GM12878 (cell line): ENCODE results near the gene ABCG1. TPM values are rescaled to one million over a fixed set of nuclear protein-coding genes. Genes with fewer than 3 reads are reported as not detected.

Source experiments
- ATAC-seq: fragments of 200-7000 bp; cut with Tn5 transposase; 3 replicates; pipeline ENCODE4 v1.9.1; 2020; ENCODE audit warnings: mild to moderate bottlenecking, moderate library complexity
- BruUV-seq: library from RNA; stranded (reverse); fragments of 400-500 nt; replicated peaks from 2 replicates; lab custom pipeline; 2021; lab: Mats Ljungman, UMichigan
- CTCF ChIA-PET: fragments of 300-600 bp; sonication (Branson Sonifier 250); formaldehyde crosslinking; extraction: SDS; loops from one replicate; lab custom pipeline; 2021; ENCODE audit warnings: inconsistent platforms; lab: Yijun Ruan, JAX
- POLR2A ChIA-PET: fragments of 350-600 bp; formaldehyde crosslinking; extraction: SDS; loops from one replicate; lab custom pipeline; 2021; ENCODE audit warnings: inconsistent platforms; lab: Charles Lee
- RAD21 ChIA-PET: fragments of 300-600 bp; sonication (Branson Sonifier 250); formaldehyde crosslinking; loops from one replicate; lab custom pipeline; 2023; ENCODE audit warnings: antibody characterized with exemption; ENCODE audit not compliant: unreplicated experiment; lab: Charles Lee
- SMC1A ChIA-PET: fragments of 300-600 bp; sonication (Branson Sonifier 250); formaldehyde crosslinking; loops from one replicate; lab custom pipeline; 2023; ENCODE audit not compliant: unreplicated experiment, uncharacterized antibody; lab: Charles Lee
- DNase-seq: peaks from one replicate; pipeline ENCODE4 v3.0.0-alpha.2; 2011; ENCODE audit warnings: low read depth, low spot score
- FAIRE-seq: peaks from 3 replicates; lab custom pipeline; 2011; peaks lifted over from hg19 to GRCh38; lab: Jason Lieb, UNC
- H2AFZ ChIP-seq: 2 replicates; pipeline ENCODE4 v1.6.0; 2011; ENCODE audit warnings: low read depth, low read length, control low read depth; ENCODE audit not compliant: control insufficient read depth
- H3K27ac ChIP-seq: 2 replicates; pipeline ENCODE4 v1.5.1; 2011; ENCODE audit warnings: control low read depth; ENCODE audit not compliant: control insufficient read depth, insufficient read depth
- H3K27me3 ChIP-seq, 2 experiments: replicated peaks in 1 of 2; 2 replicates each; pipeline versions ENCODE4 v1.6.0 to v1.6.1; 2011; ENCODE audit warnings: low read length in 1 of 2; ENCODE audit not compliant: control insufficient read depth in 2 of 2, insufficient read depth in 2 of 2
- H3K36me3 ChIP-seq, 2 experiments: 2 replicates each; pipeline ENCODE4 v1.5.1; 2011; ENCODE audit warnings: low read length in 1 of 2; ENCODE audit not compliant: control insufficient read depth in 2 of 2, insufficient read depth in 2 of 2
- H3K4me1 ChIP-seq: 2 replicates; pipeline ENCODE4 v1.6.1; 2011; ENCODE audit warnings: mild to moderate bottlenecking, low read length, moderate library complexity, mixed read lengths; ENCODE audit not compliant: control insufficient read depth, insufficient read depth
- H3K4me2 ChIP-seq: 2 replicates; pipeline ENCODE4 v1.6.0; 2011; ENCODE audit warnings: control low read depth; ENCODE audit not compliant: control insufficient read depth, insufficient read depth
- H3K4me3 ChIP-seq: fragments of 200-600 bp; sonication (generic); 2 replicates; pipeline ENCODE4 v1.5.1; 2016
- H3K79me2 ChIP-seq: 2 replicates; pipeline ENCODE4 v1.6.0; 2011; ENCODE audit warnings: low read length; ENCODE audit not compliant: control insufficient read depth, insufficient read depth
- H3K9ac ChIP-seq: 2 replicates; pipeline ENCODE4 v1.8.0; 2011; ENCODE audit warnings: low read length, control low read depth, mixed read lengths; ENCODE audit not compliant: control insufficient read depth, insufficient read depth
- H3K9me3 ChIP-seq: replicated peaks from 3 replicates; pipeline ENCODE4 v1.5.1; 2011; ENCODE audit warnings: mild to moderate bottlenecking, low read length; ENCODE audit not compliant: control insufficient read depth, insufficient read depth
- H4K20me1 ChIP-seq: 2 replicates; pipeline ENCODE4 v1.6.0; 2011; ENCODE audit not compliant: control insufficient read depth, insufficient read depth
- BCLAF1 ChIP-seq: fragments of 450-650 bp; IDR thresholded peaks from 2 replicates; pipeline ENCODE4 v1.6.1; 2017; ENCODE audit warnings: antibody characterized with exemption, mild to moderate bottlenecking, moderate library complexity
- NR2C1 ChIP-seq: fragments of 450-650 bp; IDR thresholded peaks from 2 replicates; pipeline ENCODE4 v1.6.1; 2017; ENCODE audit warnings: antibody characterized with exemption, mild to moderate bottlenecking, moderate library complexity
- RCOR1 ChIP-seq: conservative IDR thresholded peaks from 2 replicates; pipeline ENCODE4 v1.6.1; 2012; ENCODE audit warnings: low read depth, low read length, improper control_type of control experiment
- RELA ChIP-seq: fragments of 450-650 bp; IDR thresholded peaks from 2 replicates; pipeline ENCODE4 v1.8.0; 2014; ENCODE audit warnings: borderline replicate concordance; ENCODE audit not compliant: partially characterized antibody
- RFX5 ChIP-seq: IDR thresholded peaks from 2 replicates; pipeline ENCODE4 v1.6.1; 2011; ENCODE audit warnings: low read depth, low read length, improper control_type of control experiment
- SIN3A ChIP-seq: IDR thresholded peaks from 2 replicates; pipeline ENCODE4 v1.6.1; 2012; ENCODE audit warnings: low read depth, low read length, improper control_type of control experiment
- ZBTB33 ChIP-seq: fragments of 450-650 bp; IDR thresholded peaks from 2 replicates; pipeline ENCODE4 v1.6.1; 2017; ENCODE audit warnings: mild to moderate bottlenecking
- ZSCAN29 ChIP-seq: fragments of 450-650 bp; IDR thresholded peaks from 2 replicates; pipeline ENCODE4 v1.6.1; 2017; ENCODE audit warnings: mild to moderate bottlenecking, moderate library complexity
- WGBS: methylation state at CpG from one replicate; pipeline ENCODE4 v1.1.6; 2016; ENCODE audit warnings: low lambda C conversion rate; ENCODE audit not compliant: insufficient replicate concordance, insufficient coverage; ENCODE audit errors: missing lambda C conversion rate; 5-methylcytosine and 5-hydroxymethylcytosine counted together
- in situ Hi-C: fragments of 300-500 bp; cut with MboI; formaldehyde crosslinking; loops from 9 replicates; pipeline ENCODE4 v1.14.3; 2018; ENCODE audit warnings: mixed read lengths
- intact Hi-C: fragments of 100-400 bp; cut with micrococcal nuclease; formaldehyde crosslinking; loops from one replicate; pipeline ENCODE4 v1.14.2; 2022; ENCODE audit not compliant: unreplicated experiment
- polyA plus RNA-seq, 11 experiments: library from polyadenylated mRNA; depleted of rRNA in 4 of 11; unstranded in 6 of 11; stranded (reverse) in 5 of 11; fragments of >200 nt; fragmentation: Nextera tagmentation in 4 of 11; fragmentation: Illumina TruSeq in 1 of 11; extraction: Ambion mirVana in 4 of 11; extraction: Trizol in 1 of 11; gene quantifications; 1 replicate in 1 of 11; 2 replicates in 10 of 11; pipeline versions ENCODE4 v1.2.1 to v1.2.3, GENCODE V29; 2011 to 2016; ENCODE audit warnings: inconsistent platforms in 2 of 11, missing spikeins in 2 of 11, low read depth in 1 of 11
- total RNA-seq, 4 experiments: library from RNA; depleted of rRNA in 3 of 4; stranded (reverse); fragments of >200 nt in 3 of 4; fragmentation: Illumina TruSeq in 1 of 4; extraction: Trizol in 1 of 4; gene quantifications; 2 replicates each; pipeline versions ENCODE4 v1.2.1 to v1.2.3, GENCODE V29; 2013 to 2021

The ABCG1 gene
- total and polyA plus RNA-seq, 10 of the 15 experiments (the other 5 are each of a cell fraction or from before 2014, with no cell fraction given): 0.59 to 19.3 (median 5.7) TPM

- TF ChIP-seq BCLAF1: no peak
- TF ChIP-seq ZSCAN29: no peak
- TF ChIP-seq RELA: no peak
- no peak for TF ChIP-seq SIN3A
- TF ChIP-seq RCOR1: no peak
Observed at GRCh38 chr21:42198929-42199867, 19.7 kb upstream of the ABCG1 start (continued).

GRCh38 chr21:42199868-42200463 is 19.0 kb upstream of the ABCG1 start:
- H4K20me1 ChIP-seq: no peaks in the 10 kb centered on the region
- 50% methylated on average over 8 of the region's 8 CpGs for WGBS
- in situ Hi-C loops (loop anchor here (25.0 kb wide), 1 partner anchor 1487 kb away; no protein-coding TSS in a partner anchor), intact Hi-C loops (no loop called here)
- H3K4me1 ChIP-seq: peaks cover 4% of the 10 kb centered on the region; the same call in 1 of the 2 replicates
- FAIRE-seq (no peak), ATAC-seq (peak; percentile 43), DNase-seq (no peak)
- H3K36me3 ChIP-seq: no peaks in the 10 kb centered on the region
- CTCF ChIA-PET: interaction anchor here (1.3 to 1.6 kb wide), 2 partner anchors 10 to 59 kb away, joined by 4 to 6 read pairs; no protein-coding TSS in a partner anchor
- H3K9me3 ChIP-seq: no peaks in the 10 kb centered on the region; the same call in 2 of the 3 replicates
- no peak for TF ChIP-seq RFX5
- TF ChIP-seq ZBTB33: no peak
- no peak for TF ChIP-seq NR2C1
- BruUV-seq: no TSS peak
- no peak overlapping the region for H3K9ac ChIP-seq
- no peak overlapping the region for H3K4me2 ChIP-seq
- H2AFZ ChIP-seq: no peak overlapping the region
- no peaks in the 10 kb centered on the region for H3K79me2 ChIP-seq
- SMC1A ChIA-PET: interaction anchor here (1.1 to 2.7 kb wide), 3 partner anchors 11 to 33 kb away, joined by 5 to 9 read pairs (median 5); partner anchors contain the start of gene ABCG1
- POLR2A ChIA-PET: no interaction called here
- H3K27me3 ChIP-seq: no peaks in the 10 kb centered on the region
- RAD21 ChIA-PET: interaction anchor here (1.4 kb wide), 1 partner anchor 11 kb away, joined by 4 read pairs; no protein-coding TSS in a partner anchor
- no peak overlapping the region for H3K4me3 ChIP-seq
- no peak overlapping the region for H3K27ac ChIP-seq
